DMS153 treated with DMSO at 0.1 percent for 48 hours (cell line): ENCODE data around the gene ATG4C.
"Not testable (repeated sequence)": the region's sequence is repeated elsewhere in the genome, so short reads cannot be mapped to it uniquely, and the experiment has no call there.

ENCODE experiments used
- DNase-seq: peaks from one replicate; lab custom pipeline; 2025; ENCODE audit not compliant: unreplicated experiment; lab: John Stamatoyannopoulos, UW

Gene ATG4C

GRCh38 chr1:62783736-62784508 is at the start of gene ATG4C:
Gene ATG4C (plus strand): TSS chr1:62784132. CDS start chr1:62803787, 19,655 bp downstream.
- DNase-seq: peak; percentile 89

GRCh38 chr1:62735491-62736171 is 48.3 kb upstream of the ATG4C start:
- DNase-seq: no peak

- DNase-seq: not testable (repeated sequence)
Measured at GRCh38 chr1:62740701-62741100, 43.2 kb upstream of the ATG4C start.

- no peak for DNase-seq
Measured at GRCh38 chr1:62744611-62745577, 39.0 kb upstream of the ATG4C start.

GRCh38 chr1:62746086-62746808 is 37.7 kb upstream of the ATG4C start:
- peak; percentile 28 for DNase-seq

- no peak for DNase-seq
Measured at GRCh38 chr1:62746809-62747138, 37.2 kb upstream of the ATG4C start.

- no peak for DNase-seq
Measured at GRCh38 chr1:62753031-62753965, 30.6 kb upstream of the ATG4C start.

- not testable (repeated sequence) for DNase-seq
Measured at GRCh38 chr1:62754938-62755337, 29.0 kb upstream of the ATG4C start.

GRCh38 chr1:62756255-62756884 is 27.6 kb upstream of the ATG4C start:
- not testable (repeated sequence) for DNase-seq

- DNase-seq: not testable (repeated sequence)
Measured at GRCh38 chr1:62759232-62759875, 24.6 kb upstream of the ATG4C start.

- DNase-seq: not testable (repeated sequence)
Measured at GRCh38 chr1:62760021-62760782, 23.7 kb upstream of the ATG4C start.

- DNase-seq: not testable (repeated sequence)
Measured at GRCh38 chr1:62761223-62761870, 22.6 kb upstream of the ATG4C start.

GRCh38 chr1:62762027-62762426 is 21.9 kb upstream of the ATG4C start:
- DNase-seq: not testable (repeated sequence)

- DNase-seq: no peak
Measured at GRCh38 chr1:62765981-62766380, 18.0 kb upstream of the ATG4C start.

GRCh38 chr1:62768551-62768950 is 15.4 kb upstream of the ATG4C start:
- DNase-seq: not testable (repeated sequence)

GRCh38 chr1:62772607-62773295 is 11.2 kb upstream of the ATG4C start:
- DNase-seq: no peak

- no peak for DNase-seq
Measured at GRCh38 chr1:62774006-62774405, 9.9 kb upstream of the ATG4C start.
